A549 (cell line): ENCODE measurements around the gene PHRF1. TPM values are rescaled to one million over a fixed set of nuclear protein-coding genes. Genes with fewer than 3 reads are reported as not detected.

ENCODE experiments used
- ATAC-seq, 2 experiments: fragments of 200-7000 bp in 1 of 2; fragments of >200 bp in 1 of 2; cut with Nextera tagmentation in 1 of 2; cut with Tn5 transposase in 1 of 2; 3 replicates each; pipeline versions ENCODE4 v1.8.0 to v1.9.1; 2018 to 2020; ENCODE audit warnings: mild to moderate bottlenecking in 1 of 2, moderate library complexity in 1 of 2
- CTCF ChIA-PET: fragments of 300-600 bp; sonication (Branson Sonifier 250); formaldehyde crosslinking; extraction: SDS; loops from one replicate; lab custom pipeline; 2021; ENCODE audit warnings: antibody characterized with exemption, inconsistent platforms; lab: Yijun Ruan, JAX
- POLR2A ChIA-PET: fragments of 350-600 bp; formaldehyde crosslinking; extraction: SDS; loops from one replicate; lab custom pipeline; 2021; ENCODE audit warnings: antibody characterized with exemption, inconsistent platforms; lab: Yijun Ruan, JAX
- DNase-seq, 2 experiments: peaks; one replicate each; pipeline versions ENCODE4 v3.0.0 to v3.0.0-alpha.2; 2011 to 2016; ENCODE audit warnings: low read depth in 1 of 2, low spot score in 1 of 2
- FAIRE-seq: peaks from 2 replicates; lab custom pipeline; 2011; peaks lifted over from hg19 to GRCh38; lab: Jason Lieb, UNC
- H3K27ac ChIP-seq, 2 experiments: fragments of >200 bp; sonication (Bioruptor Twin); formaldehyde crosslinking; 3 replicates each; pipeline ENCODE4 v1.5.1; 2016 to 2017
- H3K4me1 ChIP-seq: fragments of >200 bp; sonication (Bioruptor Twin); formaldehyde crosslinking; 3 replicates; pipeline ENCODE4 v1.6.1; 2016
- H3K4me2 ChIP-seq: fragments of >200 bp; sonication (Bioruptor Twin); formaldehyde crosslinking; 3 replicates; pipeline ENCODE4 v1.6.1; 2016
- H3K4me3 ChIP-seq: fragments of >200 bp; sonication (Bioruptor Twin); formaldehyde crosslinking; 3 replicates; pipeline ENCODE4 v1.5.1; 2016
- H3K9me3 ChIP-seq: fragments of >200 bp; sonication (Bioruptor Twin); formaldehyde crosslinking; 3 replicates; pipeline ENCODE4 v1.6.1; 2016
- BHLHE40 ChIP-seq: IDR thresholded peaks from 2 replicates; pipeline ENCODE4 v1.6.1; 2012; ENCODE audit warnings: low read depth, low read length, inconsistent platforms
- CBX8 ChIP-seq: fragments of 200-600 bp; sonication (generic); IDR thresholded peaks from 2 replicates; pipeline ENCODE4 v1.6.1; 2016
- CEBPB ChIP-seq, 2 experiments: fragments of >200 bp in 1 of 2; sonication (Bioruptor Twin) in 1 of 2; formaldehyde crosslinking in 1 of 2; IDR thresholded peaks; 2 replicates each; pipeline ENCODE4 v1.6.1; 2012 to 2016
- CTCF ChIP-seq: fragments of >200 bp; sonication (Bioruptor Twin); formaldehyde crosslinking; IDR thresholded peaks from 3 replicates; pipeline ENCODE4 v1.5.1; 2016
- E2F6 ChIP-seq: IDR thresholded peaks from 2 replicates; pipeline ENCODE4 v1.6.1; 2012; ENCODE audit warnings: low read depth, borderline replicate concordance
- HDAC2 ChIP-seq: fragments of 200-600 bp; sonication (generic); IDR thresholded peaks from 2 replicates; pipeline ENCODE4 v1.6.1; 2016
- HMGXB4 ChIP-seq: fragments of 250-450 bp; sonication (Bioruptor Pico); IDR thresholded peaks from 2 replicates; pipeline ENCODE4 v1.5.0; 2021; ENCODE audit warnings: mild to moderate bottlenecking, moderate library complexity, borderline replicate concordance
- HOXA7 ChIP-seq: fragments of 250-450 bp; sonication (Bioruptor Pico); IDR thresholded peaks from 2 replicates; pipeline ENCODE4 v1.5.0; 2020; ENCODE audit warnings: mild to moderate bottlenecking, moderate library complexity
- JUNB ChIP-seq: fragments of >200 bp; sonication (Bioruptor Twin); formaldehyde crosslinking; IDR thresholded peaks from 2 replicates; pipeline ENCODE4 v1.6.1; 2016
- NFE2L2 ChIP-seq: fragments of 150-350 bp; conservative IDR thresholded peaks from 2 replicates; pipeline ENCODE4 v1.6.1; 2014; ENCODE audit warnings: low read length
- NPAS2 ChIP-seq: fragments of 250-450 bp; sonication (Bioruptor Pico); IDR thresholded peaks from 2 replicates; pipeline ENCODE4 v1.8.0; 2022; ENCODE audit warnings: mild to moderate bottlenecking, moderate library complexity, borderline replicate concordance
- NR3C1 ChIP-seq: fragments of >200 bp; sonication (Bioruptor Twin); formaldehyde crosslinking; IDR thresholded peaks from 3 replicates; pipeline ENCODE4 v1.6.1; 2017
- PBX3 ChIP-seq: IDR thresholded peaks from 2 replicates; pipeline ENCODE4 v1.6.1; 2012
- PHF8 ChIP-seq: fragments of 200-600 bp; sonication (generic); IDR thresholded peaks from 2 replicates; pipeline ENCODE4 v1.6.1; 2016; ENCODE audit warnings: low read depth, mild to moderate bottlenecking, antibody characterized with exemption, moderate library complexity, borderline replicate concordance
- POLR2AphosphoS2 ChIP-seq: conservative IDR thresholded peaks from 2 replicates; pipeline ENCODE4 v1.6.1; 2012; ENCODE audit warnings: low read length, improper control_type of control experiment, inconsistent platforms
- RAD21 ChIP-seq, 2 experiments: fragments of >200 bp in 1 of 2; sonication (Bioruptor Twin) in 1 of 2; formaldehyde crosslinking in 1 of 2; IDR thresholded peaks in 1 of 2; conservative IDR thresholded peaks in 1 of 2; 2 replicates in 1 of 2; 3 replicates in 1 of 2; pipeline ENCODE4 v1.6.1; 2012 to 2018; ENCODE audit warnings: inconsistent platforms in 1 of 2
- RNF2 ChIP-seq: fragments of 200-600 bp; sonication (generic); IDR thresholded peaks from 2 replicates; pipeline ENCODE4 v1.6.1; 2016; ENCODE audit warnings: low read depth, mild to moderate bottlenecking, antibody characterized with exemption, moderate library complexity, borderline replicate concordance
- SMC3 ChIP-seq: fragments of >200 bp; sonication (Bioruptor Twin); formaldehyde crosslinking; IDR thresholded peaks from 3 replicates; pipeline ENCODE4 v1.6.1; 2018; ENCODE audit warnings: inconsistent platforms
- ZFP36 ChIP-seq: fragments of 450-650 bp; IDR thresholded peaks from 2 replicates; pipeline ENCODE4 v1.6.1; 2014; ENCODE audit warnings: borderline replicate concordance; ENCODE audit not compliant: partially characterized antibody
- ZSCAN20 ChIP-seq: fragments of 250-450 bp; sonication (Bioruptor Pico); IDR thresholded peaks from 2 replicates; pipeline ENCODE4 v1.8.0; 2022; ENCODE audit warnings: mild to moderate bottlenecking, moderate library complexity
- WGBS: methylation state at CpG from one replicate; pipeline ENCODE4 v1.1.6; 2017; ENCODE audit errors: missing lambda C conversion rate; 5-methylcytosine and 5-hydroxymethylcytosine counted together
- polyA plus RNA-seq, 4 experiments: library from polyadenylated mRNA; depleted of rRNA in 3 of 4; stranded (reverse); fragments of >200 nt; fragmentation: RNase III in 1 of 4; extraction: RNeasy Plus Mini Kit Qiagen cat#74134 plus additional on column Dnase treatment in 1 of 4; gene quantifications; 2 replicates in 3 of 4; 3 replicates in 1 of 4; pipeline ENCODE4 v1.2.3, GENCODE V29; 2011 to 2017
- TF ChIP-seq, protein P1 (sequence below): IDR thresholded peaks from 2 replicates; pipeline ENCODE4 v1.6.1; 2012

Gene PHRF1
- polyA plus RNA-seq, 2 of the 4 experiments (the other 2 are of a cell fraction): 10.8 to 25.3 TPM

DNA sequence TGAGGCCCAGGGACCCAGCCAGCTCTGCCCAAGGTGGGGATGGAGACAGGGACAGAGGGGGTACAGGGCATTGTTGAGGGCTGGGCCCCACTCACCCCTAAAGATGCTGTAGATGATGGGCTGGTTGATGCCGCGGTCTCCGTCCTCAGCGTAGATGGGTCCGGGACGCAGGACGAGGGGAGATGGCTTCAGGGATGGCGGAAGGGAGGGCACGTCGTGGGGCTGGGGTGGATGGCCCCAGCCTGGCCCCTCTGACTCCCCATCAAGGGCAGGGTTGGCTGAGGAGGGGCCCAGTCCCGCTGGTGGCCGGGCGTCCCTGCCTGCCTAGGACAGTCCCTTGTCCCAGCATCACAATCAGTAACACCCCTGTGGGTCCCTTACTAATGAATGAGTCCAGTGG, 43.9 kb downstream of the PHRF1 start:
- no peak for ATAC-seq
- H3K27ac ChIP-seq: no peak overlapping the region
- H3K4me2 ChIP-seq: no peak overlapping the region
- 96% methylated on average over 13 of the region's 13 CpGs for WGBS
- H3K4me3 ChIP-seq: no peak overlapping the region
- no peak for TF ChIP-seq HDAC2
- no peak for TF ChIP-seq JUNB
- no peak for TF ChIP-seq ZSCAN20
- TF ChIP-seq NPAS2 (CRISPR knock-in tag): no peak
- TF ChIP-seq BHLHE40: no peak
- TF ChIP-seq RNF2: no peak
- no peak for TF ChIP-seq CEBPB (IDR thresholded peaks at IDR 0.05)
- TF ChIP-seq CTCF: no peak
- TF ChIP-seq SMC3: no peak
- no peak for TF ChIP-seq ZFP36
- no peak for TF ChIP-seq RAD21 (conservative IDR thresholded peaks at IDR 0.05 in 1 of 2, IDR thresholded peaks at IDR 0.05 in 1 of 2)
- TF ChIP-seq HOXA7 (CRISPR knock-in tag): no peak
- no peaks in the 10 kb centered on the region for H3K9me3 ChIP-seq
- CTCF ChIA-PET: interaction anchor here (1.2 kb wide), 1 partner anchor 10 kb away, joined by 3 read pairs; no protein-coding TSS in a partner anchor
- POLR2A ChIA-PET: no interaction called here
- DNase-seq: no peak
- FAIRE-seq: no peak
- H3K4me1 ChIP-seq: peaks cover 27% of the 10 kb centered on the region

DNA sequence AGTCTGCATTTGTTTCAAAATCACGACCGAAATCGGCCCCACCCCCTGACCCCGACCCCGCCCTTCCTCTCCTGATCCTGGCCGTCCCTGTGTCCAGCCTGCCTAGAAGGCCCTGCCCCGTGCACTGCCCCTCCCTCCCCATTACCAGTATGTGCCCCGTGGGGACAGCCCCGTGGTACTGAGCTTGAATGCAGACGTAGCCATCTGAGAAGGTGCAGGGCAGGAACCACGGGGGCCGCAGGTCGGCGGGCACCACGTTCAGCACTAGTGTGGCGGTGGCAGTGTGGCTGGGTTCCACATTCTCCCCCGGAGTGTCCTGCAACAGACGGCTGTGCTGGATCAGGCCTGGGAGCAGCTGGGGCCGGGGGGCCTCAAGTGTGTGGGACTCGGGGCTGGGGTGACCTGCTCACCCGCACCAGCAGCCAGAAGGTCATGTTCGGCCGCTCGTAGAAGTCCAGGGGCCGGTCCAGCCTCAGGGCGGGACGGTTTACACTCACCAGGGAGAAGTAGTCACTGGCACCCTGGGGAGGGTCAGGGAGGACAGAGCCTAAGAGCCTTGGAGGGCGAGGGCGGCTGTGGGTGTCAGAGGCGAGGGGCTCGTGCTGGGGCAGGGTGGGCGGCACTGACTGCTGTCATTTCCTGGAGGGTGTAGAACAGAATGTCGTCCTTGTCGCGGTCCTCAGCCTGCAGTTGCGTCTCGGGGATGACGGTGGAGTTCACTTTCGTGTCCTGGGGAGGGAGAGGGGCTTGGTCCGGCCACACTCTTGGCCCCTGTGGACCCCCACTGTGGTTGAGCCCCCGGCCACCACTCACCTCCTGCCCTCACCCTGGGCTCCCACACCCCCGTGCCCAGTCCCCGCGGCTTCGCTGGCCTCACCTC, 44.9 kb downstream of the PHRF1 start:
- H3K27ac ChIP-seq: no peak overlapping the region
- peaks cover 24% of the 10 kb centered on the region for H3K4me1 ChIP-seq
- ATAC-seq: no peak
- no peaks in the 10 kb centered on the region for H3K9me3 ChIP-seq
- no peak overlapping the region for H3K4me3 ChIP-seq
- no peak for FAIRE-seq
- TF ChIP-seq HMGXB4 (CRISPR knock-in tag) (no peak), ZFP36 (no peak), PBX3 (no peak), PHF8 (no peak), BHLHE40 (no peak), NPAS2 (CRISPR knock-in tag) (no peak), E2F6 (no peak), NR3C1 (no peak), POLR2AphosphoS2 (no peak), RNF2 (no peak), NFE2L2 (no peak), CTCF (no peak), RAD21 (conservative IDR thresholded peaks at IDR 0.05 in 1 of 2, IDR thresholded peaks at IDR 0.05 in 1 of 2) (no peak), CBX8 (no peak)
- TF ChIP-seq, protein P1, sequence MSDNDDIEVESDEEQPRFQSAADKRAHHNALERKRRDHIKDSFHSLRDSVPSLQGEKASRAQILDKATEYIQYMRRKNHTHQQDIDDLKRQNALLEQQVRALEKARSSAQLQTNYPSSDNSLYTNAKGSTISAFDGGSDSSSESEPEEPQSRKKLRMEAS: no peak
- no peak overlapping the region for H3K4me2 ChIP-seq
- ChIA-PET POLR2A (no interaction called here), CTCF (no interaction called here)
- no peak for DNase-seq
- WGBS: 77% methylated on average over 26 of the region's 45 CpGs
